HepG2 (cell line): ENCODE data around the gene FANCG. TPM values are rescaled to one million over a fixed set of nuclear protein-coding genes. Genes with fewer than 3 reads are reported as not detected.

Source experiments
- ADNP ChIP-seq: sonication (generic); formaldehyde crosslinking; IDR thresholded peaks from 2 replicates; pipeline ENCODE4 v1.4.0; 2020; ENCODE audit warnings: missing genetic modification reagents
- ARID5B ChIP-seq: IDR thresholded peaks from 2 replicates; pipeline ENCODE4 v1.4.0; 2020; ENCODE audit warnings: mild to moderate bottlenecking, missing genetic modification reagents
- CENPT ChIP-seq: sonication (generic); formaldehyde crosslinking; IDR thresholded peaks from 2 replicates; pipeline ENCODE4 v1.8.0; 2022; ENCODE audit warnings: low read depth, mild to moderate bottlenecking, moderate library complexity, missing genetic modification reagents
- ESRRA ChIP-seq: sonication (generic); formaldehyde crosslinking; IDR thresholded peaks from 2 replicates; pipeline ENCODE4 v1.5.1; 2020; ENCODE audit warnings: mild to moderate bottlenecking, low read depth, missing genetic modification reagents
- GATAD2A ChIP-seq: IDR thresholded peaks from 2 replicates; pipeline ENCODE4 v1.6.1; 2016
- HIVEP1 ChIP-seq: sonication (generic); formaldehyde crosslinking; IDR thresholded peaks from 2 replicates; pipeline ENCODE4 v1.4.0; 2020; ENCODE audit warnings: mild to moderate bottlenecking, missing genetic modification reagents
- KLF15 ChIP-seq: sonication (generic); formaldehyde crosslinking; IDR thresholded peaks from 2 replicates; pipeline ENCODE4 v1.8.1; 2023; ENCODE audit warnings: borderline replicate concordance, mild to moderate bottlenecking, inconsistent platforms, missing genetic modification reagents, mixed read lengths
- NONO ChIP-seq, 2 experiments: fragments of 450-650 bp in 1 of 2; sonication (generic) in 1 of 2; formaldehyde crosslinking in 1 of 2; IDR thresholded peaks in 1 of 2; conservative IDR thresholded peaks in 1 of 2; 2 replicates each; pipeline versions ENCODE4 v1.6.1 to v1.8.0; 2017 to 2022; ENCODE audit warnings: mild to moderate bottlenecking in 1 of 2, missing genetic modification reagents in 1 of 2, moderate library complexity in 1 of 2
- PLRG1 ChIP-seq: fragments of 450-650 bp; conservative IDR thresholded peaks from 2 replicates; pipeline ENCODE4 v1.6.1; 2016
- RBFOX2 ChIP-seq: fragments of 200-400 bp; formaldehyde crosslinking; IDR thresholded peaks from 2 replicates; pipeline ENCODE4 v1.6.1; 2017; ENCODE audit warnings: low read depth, mild to moderate bottlenecking, low read length
- RFXANK ChIP-seq: IDR thresholded peaks from 2 replicates; pipeline ENCODE4 v1.6.1; 2016
- SAFB2 ChIP-seq: sonication (generic); formaldehyde crosslinking; IDR thresholded peaks from 2 replicates; pipeline ENCODE4 v1.5.1; 2020; ENCODE audit warnings: missing genetic modification reagents, low read depth, mild to moderate bottlenecking, borderline replicate concordance
- SIN3A ChIP-seq: IDR thresholded peaks from 2 replicates; pipeline ENCODE4 v1.6.1; 2011; ENCODE audit warnings: low read depth, mild to moderate bottlenecking, control low read depth, low read length, borderline replicate concordance
- SPEN ChIP-seq: sonication (generic); formaldehyde crosslinking; IDR thresholded peaks from 2 replicates; pipeline ENCODE4 v1.5.1; 2020; ENCODE audit warnings: low read depth, mild to moderate bottlenecking, missing genetic modification reagents
- SRY ChIP-seq: sonication (generic); formaldehyde crosslinking; IDR thresholded peaks from 2 replicates; pipeline ENCODE4 v1.8.0; 2022; ENCODE audit warnings: mild to moderate bottlenecking, missing genetic modification reagents
- TFDP2 ChIP-seq: sonication (generic); formaldehyde crosslinking; IDR thresholded peaks from 2 replicates; pipeline ENCODE4 v1.4.0; 2020; ENCODE audit warnings: missing genetic modification reagents
- THAP11 ChIP-seq: IDR thresholded peaks from 2 replicates; pipeline ENCODE4 v1.6.1; 2016; ENCODE audit warnings: missing biosample characterization, missing genetic modification reagents
- ZBTB33 ChIP-seq: sonication (generic); formaldehyde crosslinking; IDR thresholded peaks from 2 replicates; pipeline ENCODE4 v1.4.0; 2020; ENCODE audit warnings: missing genetic modification reagents
- ZIK1 ChIP-seq: sonication (generic); formaldehyde crosslinking; IDR thresholded peaks from 2 replicates; pipeline ENCODE4 v1.5.0; 2020; ENCODE audit warnings: mild to moderate bottlenecking, low read depth, missing genetic modification reagents, borderline replicate concordance
- ZKSCAN1 ChIP-seq: fragments of 150-350 bp; IDR thresholded peaks from 2 replicates; pipeline ENCODE4 v1.6.1; 2014; ENCODE audit warnings: low read length
- ZKSCAN8 ChIP-seq: IDR thresholded peaks from 2 replicates; pipeline ENCODE4 v1.6.1; 2016; ENCODE audit warnings: borderline replicate concordance, missing genetic modification reagents, missing compliant biosample characterization
- ZNF383 ChIP-seq: sonication (generic); formaldehyde crosslinking; IDR thresholded peaks from 2 replicates; pipeline ENCODE4 v1.4.0; 2020; ENCODE audit warnings: missing genetic modification reagents, mild to moderate bottlenecking, borderline replicate concordance
- ZNF724P ChIP-seq: sonication (generic); formaldehyde crosslinking; IDR thresholded peaks from 2 replicates; pipeline ENCODE4 v1.8.0; 2022; ENCODE audit warnings: missing genetic modification reagents, borderline replicate concordance
- ZNF878 ChIP-seq: sonication (generic); formaldehyde crosslinking; IDR thresholded peaks from 2 replicates; pipeline ENCODE4 v1.8.1; 2023; ENCODE audit warnings: mild to moderate bottlenecking, missing genetic modification reagents, moderate library complexity
- polyA plus RNA-seq, 8 experiments: library from polyadenylated mRNA; depleted of rRNA in 3 of 8; stranded (reverse) in 7 of 8; unstranded in 1 of 8; fragments of >200 nt; fragmentation: Illumina TruSeq in 4 of 8; extraction: Trizol in 4 of 8; gene quantifications; 2 replicates each; pipeline versions ENCODE4 v1.2.1 to v1.2.3, GENCODE V29; 2011 to 2016; ENCODE audit warnings: low read depth in 4 of 8, missing spikeins in 1 of 8, mixed read lengths in 1 of 8; ENCODE audit not compliant: insufficient read depth in 1 of 8
- total RNA-seq, 5 experiments: library from RNA; depleted of rRNA; stranded (reverse); fragments of >200 nt; fragmentation: Illumina TruSeq; extraction: Trizol; gene quantifications; 2 replicates each; pipeline ENCODE4 v1.2.3, GENCODE V29; 2016; ENCODE audit warnings: low read depth in 1 of 5

FANCG gene
- total and polyA plus RNA-seq, 2 of the 13 experiments (the other 11 are each of a cell fraction or from before 2014, with no cell fraction given): 14.4 to 45.1 TPM

DNA sequence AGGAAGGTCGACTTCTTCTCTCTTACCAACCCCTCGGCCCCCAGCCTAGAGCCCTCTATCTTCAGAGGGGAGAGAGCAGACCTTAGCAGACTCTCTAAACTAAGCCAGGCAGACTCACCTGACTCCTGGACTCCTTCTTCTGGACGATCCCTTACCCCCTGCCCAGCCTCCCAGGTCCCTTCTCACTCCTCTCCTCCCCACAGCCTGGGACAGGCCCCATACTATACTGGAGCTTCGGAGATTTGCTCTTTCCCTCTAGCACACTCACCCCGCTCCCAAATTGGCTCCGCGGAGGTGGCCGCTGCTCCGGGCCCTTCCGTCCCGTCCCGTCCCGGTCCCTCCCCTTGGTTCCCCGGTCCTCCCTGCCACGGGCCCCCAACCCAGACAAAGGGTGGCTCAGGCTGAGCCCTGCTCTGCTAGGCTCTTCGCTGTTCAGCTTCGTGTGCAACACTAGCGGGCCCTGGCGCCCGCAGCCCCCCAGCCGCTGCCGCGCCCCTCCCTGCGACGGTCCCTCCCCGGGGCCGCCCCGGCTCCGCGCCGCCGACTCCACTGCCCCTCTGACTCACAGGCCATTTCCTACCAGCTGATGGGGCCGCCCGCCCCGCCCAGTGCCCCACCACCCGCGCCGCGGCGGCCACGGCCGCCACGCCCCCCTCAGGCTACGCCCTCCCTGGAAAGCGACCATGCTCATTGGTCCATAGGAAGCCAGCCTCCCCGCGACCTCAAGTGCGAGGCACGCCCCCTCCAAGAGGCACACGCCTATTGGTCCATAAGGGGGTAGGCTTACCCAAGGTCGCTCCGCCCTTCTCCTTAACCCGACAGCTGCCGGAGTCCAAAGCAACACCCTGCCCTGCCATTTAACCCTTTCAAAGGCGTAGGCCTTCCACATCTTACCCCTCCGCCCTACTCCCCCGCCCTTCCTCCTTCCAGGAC lies 31.5 kb upstream of the FANCG start (continued):
- TF ChIP-seq ARID5B (CRISPR knock-in tag): 0 out of 2 replicates have a peak, but pooled peaks have one; percentile 2
- no peak for TF ChIP-seq ZNF724P (CRISPR knock-in tag)
- TF ChIP-seq NONO (IDR thresholded peaks at IDR 0.05): no peak
- no peak for TF ChIP-seq NONO (CRISPR knock-in tag; conservative IDR thresholded peaks at IDR 0.05)
- no peak for TF ChIP-seq ZBTB33
- TF ChIP-seq PLRG1: no peak
- TF ChIP-seq SRY (CRISPR knock-in tag): no peak
- no peak for TF ChIP-seq ZIK1 (CRISPR knock-in tag)
- TF ChIP-seq THAP11 (CRISPR knock-in tag): peak; percentile 41; the same call in 1 of the 2 replicates
- no peak for TF ChIP-seq KLF15 (CRISPR knock-in tag)
- no peak for TF ChIP-seq TFDP2
- TF ChIP-seq ESRRA: no peak
- TF ChIP-seq RFXANK (CRISPR knock-in tag): no peak
- peak; percentile 62; the same call in 1 of the 2 replicates for TF ChIP-seq SIN3A
- TF ChIP-seq HIVEP1: no peak
- TF ChIP-seq CENPT (CRISPR knock-in tag): no peak
- no peak for TF ChIP-seq ZKSCAN1
- TF ChIP-seq SAFB2 (CRISPR knock-in tag): no peak
- no peak for TF ChIP-seq ZNF383 (CRISPR knock-in tag)
- no peak for TF ChIP-seq ZKSCAN8 (CRISPR knock-in tag)
- TF ChIP-seq SPEN: no peak; the same call in none of the 2 replicates
- no peak for TF ChIP-seq ADNP (CRISPR knock-in tag)
- no peak for TF ChIP-seq ZNF878 (CRISPR knock-in tag)
- TF ChIP-seq RBFOX2: peak; percentile 59; the same call in 1 of the 2 replicates
- peak; percentile 58 for TF ChIP-seq GATAD2A
